GM21529 (cell line): ENCODE results near the gene LLCFC1.

ENCODE experiments used
- ATAC-seq: cut with Tn5 transposase; IDR thresholded peaks from one replicate; pipeline ENCODE4 v1.9.1; 2021; ENCODE audit not compliant: unreplicated experiment

LLCFC1 gene

DNA sequence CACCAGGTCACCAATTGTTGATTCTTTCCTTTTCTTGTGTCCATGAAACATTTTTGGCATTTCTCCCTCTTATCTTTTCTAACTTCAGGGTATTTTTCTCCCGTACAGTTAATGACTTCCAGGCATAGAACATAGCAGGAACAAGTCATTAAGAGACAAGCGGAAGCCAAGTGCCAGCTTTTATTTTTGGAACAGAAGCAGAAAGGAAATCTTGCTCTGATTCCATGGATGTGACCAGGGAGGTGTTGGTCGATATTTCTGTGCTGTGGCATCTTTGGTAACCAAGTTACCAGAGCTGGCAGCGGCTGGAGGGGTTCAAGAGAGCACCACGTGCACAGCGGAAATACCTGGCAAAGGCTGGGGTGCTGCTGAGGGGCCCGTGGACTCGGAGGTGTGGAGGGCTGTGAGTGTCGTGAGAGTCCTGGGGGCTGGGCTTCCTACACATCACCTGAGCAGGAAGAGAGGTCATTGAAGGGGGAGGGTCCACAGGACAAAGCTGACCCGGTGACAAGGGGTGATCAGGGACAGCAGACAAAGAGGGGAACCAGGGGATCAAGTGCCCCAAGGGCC lies 1.8 kb downstream of the LLCFC1 start:
- no peak for ATAC-seq

DNA sequence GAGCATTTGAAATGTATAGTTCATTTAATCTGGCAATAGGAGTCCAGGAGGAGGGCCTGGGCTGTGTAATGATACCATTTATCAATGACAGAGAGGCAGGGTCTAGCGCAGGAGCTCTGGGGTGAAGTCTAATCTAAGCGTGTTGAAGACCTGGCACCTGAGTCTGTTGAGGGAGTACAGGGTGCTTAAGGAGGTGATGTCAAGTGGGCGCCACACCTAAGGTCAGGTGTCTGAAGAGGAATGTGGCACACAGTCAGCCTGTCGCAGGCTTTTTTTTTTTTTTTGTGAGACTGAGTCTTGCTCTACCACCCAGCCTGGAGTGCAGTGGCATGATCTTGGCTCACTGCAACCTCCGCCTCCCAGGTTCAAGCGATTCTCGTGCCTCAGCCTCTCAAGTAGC lies 2.3 kb downstream of the LLCFC1 start:
- ATAC-seq: no peak

DNA sequence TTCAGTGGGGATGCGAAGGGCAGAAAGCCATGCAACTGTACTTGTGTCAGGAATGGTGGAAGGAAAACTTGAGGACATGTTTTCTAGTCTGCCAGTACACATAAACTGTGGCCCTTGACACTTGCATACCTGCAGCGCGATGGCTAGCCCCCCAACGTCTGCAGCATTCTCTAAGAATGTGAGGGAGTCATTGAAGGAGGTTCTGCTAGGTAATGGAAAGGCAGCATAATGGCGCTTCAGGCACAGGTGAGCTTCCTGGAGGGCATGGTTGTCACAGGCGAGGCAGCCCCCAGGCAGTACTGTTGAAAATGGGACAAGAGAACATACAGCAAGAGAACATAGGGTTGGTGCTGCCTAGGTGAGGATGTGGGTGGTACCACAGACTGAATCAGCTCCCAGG lies 3.5 kb downstream of the LLCFC1 start:
- no peak for ATAC-seq

DNA sequence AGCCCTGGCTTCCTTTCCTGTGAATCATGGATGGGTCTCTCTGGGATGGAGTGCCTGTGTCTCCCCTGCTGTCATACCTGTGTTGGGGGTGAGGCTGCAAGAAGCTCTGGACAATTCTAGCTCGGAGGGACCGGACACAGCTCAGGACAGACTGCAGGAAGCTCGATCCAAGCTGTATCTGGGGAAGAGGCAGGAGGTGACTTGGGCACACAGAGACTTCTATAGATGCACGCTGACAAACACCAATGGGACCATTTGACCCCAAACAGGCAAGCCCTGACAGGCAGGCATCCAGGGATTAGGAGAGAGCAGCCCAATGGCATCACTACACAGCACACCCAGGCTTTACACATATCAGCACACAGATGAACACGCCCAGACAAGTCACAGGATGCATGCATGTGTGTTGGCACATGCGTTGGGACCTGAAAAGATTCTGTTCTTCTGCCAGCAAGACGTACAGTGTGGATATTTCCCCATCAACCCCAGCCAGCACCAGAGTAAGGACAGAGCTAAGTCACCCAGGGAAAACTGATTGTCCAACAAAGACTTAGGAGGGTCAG lies 4.5 kb downstream of the LLCFC1 start:
- ATAC-seq: no peak

DNA sequence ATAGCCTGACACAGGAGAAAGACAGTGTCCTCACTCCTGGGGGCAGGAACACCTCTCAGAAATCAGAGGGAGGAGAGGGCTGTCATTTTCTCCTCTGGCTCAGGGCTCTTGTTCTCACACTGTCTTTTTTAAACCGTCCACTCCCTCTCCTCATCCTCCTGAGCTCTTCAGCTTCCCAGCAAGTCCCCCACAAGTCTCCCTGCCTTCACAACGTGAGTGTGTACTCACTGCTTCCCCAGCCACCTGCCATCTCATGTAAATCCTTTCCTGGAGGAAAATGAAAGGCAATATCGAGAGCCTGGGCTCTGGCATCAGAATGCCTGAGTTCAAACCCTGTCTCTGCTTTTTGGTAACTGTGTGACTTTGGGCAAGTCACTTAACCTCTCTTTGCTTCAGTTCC lies 5.7 kb downstream of the LLCFC1 start:
- ATAC-seq: no peak

DNA sequence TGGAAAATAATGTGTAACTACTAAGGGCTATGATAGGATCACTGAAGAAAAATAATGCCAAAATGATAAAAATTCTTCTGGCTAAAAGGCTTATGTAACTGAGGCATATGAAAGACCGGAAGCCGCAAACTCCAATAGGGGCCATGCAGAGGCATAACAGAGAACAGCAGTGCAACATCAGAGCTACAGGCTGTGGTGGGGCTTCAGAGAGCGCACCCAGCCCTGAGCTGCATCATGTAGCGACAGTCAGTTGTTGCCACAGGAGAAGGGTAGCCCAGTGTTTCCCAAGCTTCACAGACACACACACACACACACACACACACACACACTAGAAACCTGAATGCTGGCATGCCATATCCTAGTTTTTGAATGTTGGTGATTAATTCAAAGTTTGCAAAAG lies 9.3 kb downstream of the LLCFC1 start:
- no peak for ATAC-seq

DNA sequence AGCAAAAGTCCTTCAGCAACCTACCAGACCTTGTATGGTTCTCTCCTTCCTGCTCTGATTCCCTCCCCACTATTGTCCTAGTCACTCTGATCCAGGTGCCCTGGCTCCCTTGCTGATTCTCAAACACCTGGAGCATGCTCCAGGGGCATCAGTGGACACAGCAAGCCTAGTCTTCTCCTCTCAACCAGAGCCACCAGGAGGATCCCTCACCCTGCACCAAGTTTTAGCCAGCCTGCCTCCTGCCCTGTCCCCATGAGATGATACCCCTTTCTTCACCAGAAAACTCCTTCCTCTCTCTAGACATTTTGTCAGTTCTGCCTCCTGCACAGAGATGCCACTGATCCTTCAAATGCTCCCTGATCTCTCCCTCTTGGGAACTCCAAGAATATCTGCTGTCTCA lies 11.0 kb downstream of the LLCFC1 start:
- no peak for ATAC-seq

DNA sequence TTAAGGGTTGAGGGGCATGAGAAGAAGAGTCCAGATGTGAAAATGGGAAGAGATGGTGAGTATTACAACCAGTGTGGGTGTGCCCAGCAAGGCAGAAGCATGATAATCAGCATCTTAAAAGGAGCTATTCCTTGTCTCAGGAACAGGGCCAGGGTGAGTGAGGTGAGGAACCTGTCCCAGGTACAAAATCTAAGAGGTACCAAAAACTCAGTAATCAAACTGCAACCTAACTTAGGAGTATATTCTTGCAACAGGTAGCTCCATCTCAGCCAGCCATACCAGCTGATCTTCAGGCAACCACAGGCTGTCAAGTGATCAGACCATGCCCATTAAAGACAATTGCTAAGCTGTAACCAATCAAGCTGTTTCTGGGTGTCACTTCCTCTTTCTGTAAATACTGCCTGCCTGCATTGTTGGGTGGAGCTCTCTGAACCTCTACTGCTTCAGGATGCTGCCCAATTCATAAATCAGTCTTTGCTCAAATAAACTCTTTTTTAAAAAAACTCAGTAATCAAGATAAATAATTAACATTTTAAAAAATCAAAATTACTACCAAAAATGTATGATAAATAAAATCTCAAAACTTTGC lies 15.5 kb downstream of the LLCFC1 start:
- ATAC-seq: no peak

DNA sequence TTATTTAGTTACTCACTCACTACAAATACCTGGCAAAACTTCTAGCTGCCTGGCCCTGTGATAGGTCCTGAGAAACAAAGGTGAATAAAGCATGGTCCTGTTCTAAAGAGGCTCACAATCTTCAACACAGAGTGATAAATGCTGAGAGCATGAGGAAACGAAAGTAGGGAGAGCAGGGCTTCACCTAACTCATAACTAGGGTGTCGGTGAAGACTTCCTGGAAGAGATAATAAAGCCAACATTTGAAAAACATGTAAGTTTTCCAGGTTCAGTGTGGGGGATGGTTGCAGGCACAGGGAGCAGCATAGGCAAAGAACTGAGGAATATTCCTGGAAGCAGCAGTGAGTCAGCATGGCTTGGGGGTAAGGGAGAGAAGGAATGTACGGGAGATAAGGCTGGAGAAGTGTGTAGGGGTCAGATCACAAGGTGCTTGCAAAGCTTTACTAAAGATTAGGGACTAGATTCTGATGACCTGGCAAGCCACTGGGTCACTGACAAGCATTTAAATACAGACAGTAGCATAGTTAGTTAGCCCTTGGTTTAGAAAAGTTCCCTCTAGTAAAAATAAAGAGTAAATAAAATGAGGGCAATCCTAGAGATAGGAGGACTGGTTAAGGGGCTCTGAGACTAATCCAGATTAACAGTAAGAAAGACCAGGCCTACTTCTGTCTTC lies 17.8 kb downstream of the LLCFC1 start:
- ATAC-seq: no peak

DNA sequence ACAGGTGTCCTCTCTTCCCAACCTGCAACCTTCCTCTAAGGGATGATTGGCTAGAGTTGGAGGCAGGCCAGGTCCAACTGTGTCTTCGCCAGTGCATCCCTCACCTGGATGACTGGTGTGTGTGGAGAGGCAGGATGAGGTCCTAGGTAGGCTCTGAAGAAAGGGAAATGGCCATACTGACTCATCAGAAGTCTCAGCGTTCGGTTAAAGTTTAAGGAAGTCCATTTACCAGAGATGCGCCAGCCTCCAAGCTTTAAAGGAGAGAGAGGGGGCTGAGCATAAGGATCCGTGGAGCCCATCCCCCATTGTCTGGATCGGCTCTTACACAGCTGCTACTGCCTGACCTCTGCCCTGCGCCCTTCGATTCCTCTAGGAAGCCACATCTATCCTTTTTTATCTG lies 18.4 kb downstream of the LLCFC1 start:
- ATAC-seq: no peak

DNA sequence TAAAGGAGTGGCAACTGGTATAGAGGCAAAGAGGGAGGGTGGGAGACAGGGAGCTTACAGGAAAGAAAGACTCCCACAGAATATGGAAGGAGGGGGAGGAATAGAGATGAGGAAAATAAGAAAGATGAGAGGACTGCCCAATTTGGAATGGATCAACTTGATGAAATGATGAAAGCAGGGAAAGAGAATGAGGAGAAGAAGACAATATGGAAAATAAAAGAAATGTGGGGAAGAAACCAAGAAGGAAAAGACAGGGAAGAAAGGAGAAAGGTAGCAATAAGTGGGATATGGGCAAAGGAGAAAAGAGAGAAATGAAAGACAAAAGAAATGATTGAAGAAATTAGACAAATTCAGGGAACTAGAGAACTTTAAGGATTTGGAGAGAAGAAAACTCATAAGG lies 19.9 kb downstream of the LLCFC1 start:
- no peak for ATAC-seq

DNA sequence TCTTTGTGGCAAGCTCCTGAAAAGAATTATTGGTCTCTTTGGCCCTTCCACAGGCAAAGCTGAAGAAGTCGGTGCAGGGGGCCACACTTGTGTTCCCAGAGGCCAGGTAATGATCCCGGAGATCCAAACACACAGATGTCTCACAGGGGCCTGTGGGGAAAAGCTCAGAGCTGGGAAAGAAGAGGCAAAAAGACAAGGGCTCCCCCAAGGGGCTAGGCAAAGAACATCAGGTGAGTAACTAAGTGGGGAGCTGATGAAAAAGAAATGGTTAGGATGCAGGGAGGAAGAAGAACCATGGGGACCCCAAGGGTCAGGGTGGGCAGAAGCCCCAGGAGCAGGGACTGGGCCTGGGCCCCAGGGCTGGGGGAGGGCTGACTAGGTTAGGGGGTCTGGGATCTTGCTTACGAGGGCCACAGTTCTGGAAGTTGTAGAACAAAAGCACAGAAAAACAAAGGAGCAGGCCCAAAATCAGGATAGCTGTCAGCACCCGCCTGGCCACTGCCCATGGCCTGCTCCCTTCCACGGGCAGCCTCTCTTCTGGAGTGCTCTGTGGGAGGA lies 21.8 kb downstream of the LLCFC1 start:
- ATAC-seq: no peak

DNA sequence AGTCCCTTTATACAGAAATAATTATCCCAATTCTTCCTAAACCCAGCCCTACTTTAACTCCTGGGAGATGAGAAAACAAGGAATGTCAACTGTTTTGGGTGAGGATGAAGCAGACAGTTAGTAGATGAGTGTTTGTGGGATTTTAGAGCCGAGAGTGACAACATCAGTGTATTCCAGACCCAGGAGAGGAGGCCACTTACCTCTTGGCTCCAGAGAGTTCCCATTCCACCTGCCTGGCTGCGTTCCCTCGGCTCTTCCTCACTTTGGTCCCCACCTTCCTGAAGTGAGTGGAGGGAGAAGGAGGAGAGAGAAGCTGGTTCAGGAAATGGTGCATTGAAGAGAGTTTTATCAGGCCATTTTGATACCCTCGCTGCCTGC lies 22.3 kb downstream of the LLCFC1 start:
- no peak for ATAC-seq

DNA sequence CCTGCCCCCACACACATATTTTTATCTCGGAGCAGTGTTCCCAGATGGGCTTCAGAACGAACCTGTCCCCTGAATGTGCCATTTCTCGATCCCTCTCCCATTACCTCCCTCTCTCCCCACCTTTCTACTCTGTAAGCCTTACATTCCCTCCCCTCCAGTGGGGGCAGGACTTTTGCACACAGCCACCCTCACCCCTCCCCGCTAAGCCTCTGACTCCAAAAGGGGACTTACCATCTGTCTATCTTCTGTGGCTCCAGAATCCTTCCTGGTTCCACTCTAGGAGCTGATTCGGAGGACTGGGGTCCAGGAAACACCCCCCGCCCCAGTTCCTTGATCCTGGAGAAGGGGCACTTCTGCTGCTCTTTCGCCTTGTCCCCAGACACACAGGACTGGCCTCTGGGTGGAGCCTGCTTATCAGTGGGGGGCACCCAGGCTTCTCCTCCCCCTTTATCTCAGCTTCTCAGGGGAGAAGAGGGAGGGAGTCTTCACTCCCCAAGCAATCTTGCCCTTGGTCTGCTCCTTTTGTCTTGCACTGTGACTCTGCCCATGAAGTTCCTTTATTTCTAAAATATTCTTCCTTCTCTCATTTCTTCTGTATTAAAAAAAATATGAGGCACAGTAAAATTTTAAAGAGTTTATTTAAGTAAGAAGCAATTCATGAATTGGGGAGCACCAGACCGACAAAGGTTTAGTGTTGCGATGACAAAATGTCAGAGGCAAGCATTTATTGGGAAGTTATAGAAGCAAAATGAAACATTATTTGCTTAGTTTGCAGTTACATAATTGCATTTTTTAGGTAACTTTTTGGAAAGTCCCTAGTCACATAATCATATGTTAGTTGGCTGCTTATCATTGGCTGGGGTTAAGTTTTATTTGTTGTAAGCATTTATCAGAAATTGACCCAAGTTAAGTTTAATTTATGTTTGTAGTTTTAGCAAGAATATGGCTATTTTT lies 23.0 kb downstream of the LLCFC1 start, which contains the start of gene KEL:
TSS of gene KEL (minus strand) at position 391 of the 954 bp plus-strand sequence. CDS start at position 234, 157 bp downstream.
- ATAC-seq: no peak

DNA sequence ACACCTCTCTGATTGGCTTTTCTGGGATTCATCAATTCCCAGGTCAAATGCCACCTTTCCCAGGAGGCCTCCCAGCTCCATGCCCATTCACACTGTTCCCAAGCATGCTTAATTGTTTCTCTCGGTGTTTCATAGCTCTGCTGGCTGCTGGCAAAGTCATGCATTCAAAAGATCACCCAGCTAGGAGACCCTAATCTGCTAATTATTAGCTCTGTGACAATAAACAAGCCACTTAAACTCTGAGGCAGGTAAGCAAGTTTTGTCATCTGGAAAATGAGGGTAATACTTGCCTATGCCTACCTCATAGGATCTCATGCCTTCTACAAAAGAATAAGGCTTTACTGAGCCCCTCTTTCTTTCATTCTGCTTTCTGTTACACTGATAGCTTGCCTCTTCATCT lies 23.7 kb downstream of the LLCFC1 start:
- ATAC-seq: no peak

DNA sequence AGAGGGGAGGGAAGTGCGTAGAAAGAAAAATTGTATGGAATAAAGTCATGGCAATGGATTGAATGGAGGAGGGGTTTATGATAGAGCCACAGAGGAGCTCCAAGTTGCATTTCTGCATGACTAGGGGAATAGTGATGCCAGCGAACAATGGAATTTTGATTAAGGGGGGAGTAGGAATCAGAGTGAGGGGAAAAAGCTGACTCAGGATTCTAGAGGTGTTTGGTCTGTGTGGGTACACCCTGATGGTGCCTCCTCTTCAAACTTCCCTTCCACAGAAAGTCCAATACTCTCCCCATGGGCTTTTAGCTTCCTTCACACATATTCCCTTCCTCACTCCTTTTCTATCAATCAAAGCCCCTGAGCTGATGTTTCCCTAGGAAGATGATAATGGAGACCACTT lies 24.7 kb downstream of the LLCFC1 start:
- no peak for ATAC-seq

DNA sequence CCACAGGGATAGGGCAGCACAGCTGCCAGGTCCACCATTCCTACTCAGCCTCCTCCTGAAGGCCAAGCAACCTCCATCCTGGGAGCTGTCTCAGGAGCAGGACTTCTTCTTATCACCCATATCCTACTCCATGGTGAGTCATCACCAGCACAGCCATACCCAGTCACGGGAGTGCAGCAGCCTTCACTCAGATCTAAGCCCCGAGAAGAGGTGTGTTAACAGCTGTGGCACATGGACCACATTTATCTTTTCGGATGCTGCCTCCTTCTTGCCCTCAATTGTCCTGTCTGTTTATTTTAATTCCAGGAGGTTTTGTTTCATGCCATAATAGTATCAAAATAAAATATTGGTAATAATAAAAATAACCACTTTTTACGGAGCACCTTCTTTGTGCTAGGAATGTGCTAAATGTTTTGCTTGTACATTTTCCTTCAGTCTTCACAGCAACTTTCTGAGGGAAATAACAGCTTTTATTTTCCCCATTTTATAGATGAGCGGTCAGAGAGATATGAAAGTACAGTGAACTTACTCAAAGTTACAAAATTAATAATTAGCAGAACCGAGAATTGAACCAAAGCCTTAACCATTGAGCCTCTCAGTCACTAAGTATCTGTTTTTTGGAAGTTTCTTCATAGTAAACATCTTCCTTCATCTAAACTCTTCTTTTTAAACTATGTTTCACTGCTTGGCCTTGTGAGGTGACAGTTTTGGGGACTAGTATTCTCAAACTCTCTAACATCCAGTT lies 25.4 kb downstream of the LLCFC1 start:
- ATAC-seq: no peak

DNA sequence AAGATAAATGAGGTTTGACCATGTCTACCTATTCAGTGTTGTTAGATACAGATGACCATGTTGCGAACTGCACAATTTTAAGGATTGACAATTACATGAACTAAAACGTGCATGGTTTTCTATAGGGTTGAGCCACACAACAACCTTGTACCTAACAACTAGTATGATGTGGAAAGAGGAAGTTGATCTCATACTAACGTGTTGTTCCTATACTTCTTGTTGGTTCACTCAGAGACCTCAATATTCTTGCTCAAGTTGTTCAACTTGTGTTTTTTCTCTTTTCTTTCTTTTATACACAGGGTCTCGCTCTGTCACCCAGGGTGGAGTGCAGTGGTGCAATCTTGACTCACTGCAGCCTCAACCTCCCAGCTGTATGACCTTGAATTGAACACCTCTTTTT lies 28.9 kb downstream of the LLCFC1 start:
- ATAC-seq: no peak

DNA sequence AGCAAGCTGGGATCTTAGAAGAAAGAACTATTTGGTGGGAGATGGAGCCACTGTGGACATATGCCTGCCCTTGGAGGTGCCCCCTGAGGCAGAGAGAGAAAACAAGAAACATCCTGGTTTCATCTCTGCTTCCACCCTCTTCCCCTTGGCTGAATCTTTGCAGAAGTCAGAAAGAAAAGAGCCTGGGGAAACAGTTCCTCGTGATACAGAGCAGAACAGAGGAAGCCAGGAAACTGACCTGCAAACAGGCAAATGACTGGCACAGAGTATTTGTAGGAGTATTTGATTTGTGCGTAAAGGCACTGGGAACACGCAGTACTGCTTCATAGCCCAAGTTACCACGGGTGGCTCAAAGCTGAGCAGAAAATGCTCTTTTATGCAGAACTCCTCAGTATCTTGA lies 29.9 kb downstream of the LLCFC1 start:
- no peak for ATAC-seq

DNA sequence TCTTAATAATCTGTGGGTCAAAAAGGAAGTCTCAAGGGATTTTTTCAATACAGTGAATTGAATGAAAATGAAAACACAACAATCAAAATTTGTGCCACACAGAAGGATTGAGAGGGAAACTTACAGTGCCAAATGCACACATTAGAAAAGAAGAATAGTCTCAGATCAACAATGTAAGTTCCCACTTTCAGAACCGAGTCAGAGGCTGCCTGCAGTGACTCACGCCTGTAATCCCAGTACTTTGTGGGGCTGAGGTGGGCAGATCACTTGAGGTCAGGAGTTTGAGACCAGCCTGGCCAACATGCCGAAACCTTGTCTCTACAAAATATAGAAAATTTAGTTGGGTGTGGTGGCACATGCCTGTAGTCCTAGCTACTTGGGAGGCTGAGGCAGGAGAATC lies 35.3 kb downstream of the LLCFC1 start:
- ATAC-seq: no peak
